Measurements from ENCODE around the gene SPACA6. TPM values are rescaled to one million over a fixed set of nuclear protein-coding genes. Genes with fewer than 3 reads are reported as not detected.

The SPACA6 gene
- polyA plus RNA-seq, 3 donors: 0.99 to 5.1 (median 2.4) TPM

- H3K9me3 Mint-ChIP-seq: peaks cover 5 to 28% (median 10%) of the 10 kb centered on the region in 7 donors
- H3K4me1 Mint-ChIP-seq: peaks cover 34% of the 10 kb centered on the region
- no peaks in the 10 kb centered on the region for H4K20me1 ChIP-seq (ENCODE audit: insufficient read depth, low read length)
- peaks cover 25 to 41% of the 10 kb centered on the region in 2 donors for H3K27me3 ChIP-seq (ENCODE audit: control insufficient read depth in 2 of 2, insufficient read depth in 2 of 2, low read length in 2 of 2)
- no peak overlapping the region for H3K4me3 ChIP-seq (replicated peaks in 1 of 3; ENCODE audit: low read depth in 2 of 3, low read length in 3 of 3)
- intact Hi-C loops (cut with micrococcal nuclease): no loop called here
- DNase-seq: peak; percentile 30 to 42 (median 37)
- no peaks in the 10 kb centered on the region for H3K79me2 ChIP-seq (ENCODE audit: insufficient read depth, low read length)
- peaks cover 39 to 64% (median 49%) of the 10 kb centered on the region in 3 donors for H3K27me3 Mint-ChIP-seq (ENCODE audit: low read depth in 3 of 3)
- peak overlapping the region in 1 of 7 donors; percentile 75 for H3K27ac Mint-ChIP-seq
- no peak for TF ChIP-seq CTCF (IDR thresholded peaks at IDR 0.05)
- peaks cover 19 to 34% of the 10 kb centered on the region in 2 donors for H3K4me1 ChIP-seq (ENCODE audit: control insufficient read depth in 1 of 2, insufficient read depth in 2 of 2, low read length in 2 of 2)
- H3K36me3 ChIP-seq (replicated peaks in 1 of 2; ENCODE audit: control insufficient read depth in 1 of 2, insufficient read depth in 2 of 2, low read length in 2 of 2): no peaks in the 10 kb centered on the region
- H3K27ac ChIP-seq (ENCODE audit: low read depth in 1 of 2, low read length in 2 of 2): no peak overlapping the region
- H3K9ac ChIP-seq (ENCODE audit: insufficient read depth, low read length, poor library complexity, severe bottlenecking): no peak overlapping the region
- H3K4me2 ChIP-seq (replicated peaks; ENCODE audit: extremely low read depth, low read length, poor library complexity, severe bottlenecking): no peak overlapping the region
- WGBS (ENCODE audit: insufficient coverage): 97% methylated on average over 3 of the region's 3 CpGs
- no peak overlapping the region for H3K4me3 Mint-ChIP-seq
- no peaks in the 10 kb centered on the region for H3K9me3 ChIP-seq (replicated peaks in 1 of 2; ENCODE audit: control insufficient read depth in 1 of 2, insufficient read depth in 1 of 2, low read length in 2 of 2)
- H2AFZ ChIP-seq (ENCODE audit: insufficient read depth, low read depth, low read length, poor library complexity, severe bottlenecking): no peak overlapping the region
- H3K36me3 Mint-ChIP-seq: peaks cover 8 to 14% of the 10 kb centered on the region in 2 donors
Measured at GRCh38 chr19:51714848-51715247, 21.7 kb downstream of the SPACA6 start.

GRCh38 chr19:51715850-51716249, 22.7 kb downstream of the SPACA6 start:
- Mint-ChIP-seq H3K36me3 (peaks cover 8 to 15% of the 10 kb centered on the region in 2 donors), H3K9me3 (peaks cover 5 to 31% (median 13%) of the 10 kb centered on the region in 7 donors), H3K27ac (peak overlapping the region in 2 of 7 donors; percentile 26 to 60), H3K4me3 (no peak overlapping the region), H3K27me3 (ENCODE audit: low read depth in 3 of 3) (peaks cover 45 to 65% (median 49%) of the 10 kb centered on the region in 3 donors), H3K4me1 (peaks cover 36% of the 10 kb centered on the region)
- no peak for DNase-seq
- H3K27ac ChIP-seq (ENCODE audit: low read depth in 1 of 2, low read length in 2 of 2): no peak overlapping the region
- no peak overlapping the region for H3K4me2 ChIP-seq (replicated peaks; ENCODE audit: extremely low read depth, low read length, poor library complexity, severe bottlenecking)
- no peaks in the 10 kb centered on the region for H3K79me2 ChIP-seq (ENCODE audit: insufficient read depth, low read length)
- no peaks in the 10 kb centered on the region for H4K20me1 ChIP-seq (ENCODE audit: insufficient read depth, low read length)
- H3K4me3 ChIP-seq (replicated peaks in 1 of 3; ENCODE audit: low read depth in 2 of 3, low read length in 3 of 3): no peak overlapping the region
- no peak for TF ChIP-seq CTCF (IDR thresholded peaks at IDR 0.05)
- intact Hi-C loops (cut with micrococcal nuclease): no loop called here
- WGBS (ENCODE audit: insufficient coverage): 100% methylated on average over 1 of the region's 3 CpGs
- no peak overlapping the region for H2AFZ ChIP-seq (ENCODE audit: insufficient read depth, low read depth, low read length, poor library complexity, severe bottlenecking)
- no peaks in the 10 kb centered on the region for H3K9me3 ChIP-seq (replicated peaks in 1 of 2; ENCODE audit: control insufficient read depth in 1 of 2, insufficient read depth in 1 of 2, low read length in 2 of 2)
- H3K27me3 ChIP-seq (ENCODE audit: control insufficient read depth in 2 of 2, insufficient read depth in 2 of 2, low read length in 2 of 2): peaks cover 35 to 45% of the 10 kb centered on the region in 2 donors
- H3K36me3 ChIP-seq (replicated peaks in 1 of 2; ENCODE audit: control insufficient read depth in 1 of 2, insufficient read depth in 2 of 2, low read length in 2 of 2): no peaks in the 10 kb centered on the region
- H3K9ac ChIP-seq (ENCODE audit: insufficient read depth, low read length, poor library complexity, severe bottlenecking): no peak overlapping the region
- peaks cover 19 to 36% of the 10 kb centered on the region in 2 donors for H3K4me1 ChIP-seq (ENCODE audit: control insufficient read depth in 1 of 2, insufficient read depth in 2 of 2, low read length in 2 of 2)
